HG03469 (cell line): ENCODE data around the gene PCDHGB2.
A peak's percentile ranks its signal among the peaks of the same experiment; 100 is the strongest.
"Not testable (repeated sequence)": the region's sequence is repeated elsewhere in the genome, so short reads cannot be mapped to it uniquely, and the experiment has no call there.

Experiments used
- ATAC-seq: cut with Tn5 transposase; IDR thresholded peaks from one replicate; pipeline ENCODE4 v1.9.1; 2021; ENCODE audit warnings: mild to moderate bottlenecking, moderate library complexity, moderate number of reproducible peaks; ENCODE audit not compliant: unreplicated experiment

Gene PCDHGB2

DNA sequence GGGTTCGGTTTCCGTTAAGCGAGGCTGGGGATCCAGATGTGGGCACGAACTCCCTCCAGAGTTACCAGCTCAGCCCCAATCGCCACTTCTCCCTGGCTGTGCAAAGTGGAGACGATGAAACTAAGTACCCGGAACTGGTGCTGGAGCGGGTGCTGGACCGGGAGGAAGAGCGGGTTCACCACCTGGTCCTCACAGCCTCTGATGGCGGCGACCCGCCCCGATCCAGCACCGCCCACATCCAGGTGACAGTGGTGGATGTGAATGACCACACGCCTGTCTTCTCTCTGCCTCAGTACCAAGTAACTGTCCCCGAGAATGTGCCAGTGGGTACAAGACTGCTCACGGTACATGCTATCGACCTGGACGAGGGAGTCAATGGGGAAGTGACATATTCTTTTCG is 23.6 kb downstream of the PCDHGB2 start:
- no peak for ATAC-seq

GRCh38 chr5:141384471-141385267 is 24.9 kb downstream of the PCDHGB2 start:
- ATAC-seq, result no peak

GRCh38 chr5:141387557-141388311 is 27.9 kb downstream of the PCDHGB2 start, which contains the start of gene PCDHGB4:
Gene PCDHGB4 (plus strand): TSS chr5:141387698. CDS start chr5:141387885, 187 bp downstream.
- peak; percentile 60 for ATAC-seq

DNA sequence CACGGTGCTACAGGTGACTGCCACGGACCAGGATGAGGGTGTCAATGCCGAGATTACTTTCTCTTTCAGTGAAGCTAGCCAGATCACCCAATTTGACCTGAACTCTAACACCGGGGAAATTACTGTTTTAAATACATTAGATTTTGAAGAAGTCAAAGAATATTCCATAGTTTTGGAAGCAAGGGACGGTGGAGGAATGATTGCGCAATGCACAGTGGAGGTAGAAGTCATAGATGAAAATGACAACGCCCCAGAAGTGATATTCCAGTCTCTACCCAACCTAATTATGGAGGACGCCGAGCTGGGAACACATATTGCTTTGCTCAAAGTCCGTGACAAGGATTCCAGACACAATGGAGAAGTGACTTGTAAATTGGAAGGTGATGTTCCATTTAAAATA is 28.9 kb downstream of the PCDHGB2 start:
- no peak for ATAC-seq

- ATAC-seq, result no peak
These were observed 29.6 kb downstream of the PCDHGB2 start for GRCh38 chr5:141389153-141390042.

DNA sequence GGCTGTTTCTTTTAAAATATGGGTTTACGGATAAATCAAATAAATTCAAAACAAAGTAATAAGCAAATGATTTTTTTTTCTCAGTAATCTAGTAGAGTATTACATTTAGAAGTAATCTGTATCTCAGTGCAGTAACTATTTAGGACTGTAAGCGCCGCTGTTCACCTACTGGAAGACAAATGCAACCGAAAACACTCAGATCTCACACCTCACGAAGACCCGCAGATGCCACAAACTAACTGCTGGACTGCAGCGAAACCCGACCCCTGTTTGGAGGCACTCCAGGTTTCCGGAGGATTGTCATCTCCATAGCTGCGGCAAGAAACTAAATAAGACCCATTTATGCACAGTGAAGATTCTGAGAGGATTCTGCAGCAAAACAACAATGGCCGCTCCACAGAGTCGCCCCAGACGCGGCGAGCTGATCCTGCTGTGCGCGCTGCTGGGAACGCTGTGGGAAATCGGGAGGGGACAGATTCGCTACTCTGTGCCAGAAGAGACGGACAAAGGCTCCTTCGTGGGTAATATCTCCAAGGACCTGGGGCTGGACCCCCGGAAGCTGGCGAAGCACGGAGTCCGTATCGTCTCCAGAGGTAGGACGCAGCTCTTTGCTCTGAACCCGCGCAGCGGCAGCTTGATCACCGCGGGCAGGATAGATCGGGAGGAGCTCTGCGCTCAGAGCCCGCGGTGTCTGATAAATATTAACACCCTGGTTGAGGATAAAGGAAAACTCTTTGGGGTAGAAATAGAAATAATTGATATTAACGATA is 32.8 kb downstream of the PCDHGB2 start, which contains the start of gene PCDHGA8:
PCDHGA8 (plus strand) TSS at position 205 of the 770 bp plus-strand sequence; CDS start at position 386, 181 bp downstream.
- ATAC-seq, result no peak

DNA sequence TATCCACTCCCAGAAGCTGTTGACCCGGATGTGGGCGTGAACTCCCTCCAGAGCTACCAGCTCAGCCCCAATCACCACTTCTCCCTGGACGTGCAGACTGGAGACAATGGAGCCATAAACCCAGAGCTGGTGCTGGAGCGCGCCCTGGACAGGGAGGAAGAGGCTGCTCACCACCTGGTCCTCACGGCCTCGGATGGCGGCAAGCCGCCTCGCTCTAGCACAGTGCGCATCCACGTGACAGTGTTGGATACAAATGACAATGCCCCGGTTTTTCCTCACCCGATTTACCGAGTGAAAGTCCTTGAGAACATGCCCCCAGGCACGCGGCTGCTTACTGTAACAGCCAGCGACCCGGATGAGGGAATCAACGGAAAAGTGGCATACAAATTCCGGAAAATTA is 33.5 kb downstream of the PCDHGB2 start:
- ATAC-seq, result no peak

GRCh38 chr5:141394401-141395187 is 34.8 kb downstream of the PCDHGB2 start:
- ATAC-seq, result not testable (repeated sequence)

DNA sequence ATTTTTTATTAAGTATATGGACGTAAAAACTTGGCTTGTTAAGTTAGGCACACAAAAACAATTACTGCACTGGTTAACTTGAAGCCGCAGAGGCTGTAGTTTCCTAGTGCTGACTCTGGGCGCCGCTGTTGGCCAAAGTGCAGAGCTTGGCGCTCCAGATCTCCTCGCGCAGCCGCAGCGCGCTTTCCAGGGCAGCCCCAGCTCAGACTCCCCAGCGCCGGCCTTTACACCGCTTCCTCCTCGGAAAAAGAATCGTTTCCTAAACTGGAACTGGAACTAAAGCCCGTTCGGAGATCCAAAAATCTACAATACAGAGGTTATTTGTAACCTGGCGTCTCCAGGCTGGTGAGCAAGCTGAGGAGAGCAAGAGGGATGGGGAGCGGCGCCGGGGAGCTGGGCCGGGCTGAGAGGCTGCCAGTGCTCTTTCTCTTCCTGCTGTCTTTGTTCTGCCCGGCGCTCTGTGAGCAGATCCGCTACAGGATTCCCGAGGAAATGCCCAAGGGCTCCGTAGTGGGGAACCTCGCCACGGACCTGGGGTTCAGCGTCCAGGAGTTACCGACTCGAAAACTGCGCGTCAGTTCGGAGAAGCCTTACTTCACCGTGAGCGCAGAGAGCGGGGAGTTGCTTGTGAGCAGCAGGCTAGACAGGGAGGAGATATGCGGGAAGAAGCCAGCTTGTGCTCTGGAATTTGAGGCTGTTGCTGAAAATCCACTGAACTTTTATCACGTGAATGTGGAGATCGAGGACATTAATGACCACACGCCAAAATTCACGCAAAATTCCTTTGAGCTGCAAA is 38.2 kb downstream of the PCDHGB2 start, which contains the start of gene PCDHGB5:
PCDHGB5 (plus strand) TSS at position 192 of the 796 bp plus-strand sequence; CDS start at position 373, 181 bp downstream.
- not testable (repeated sequence) for ATAC-seq

DNA sequence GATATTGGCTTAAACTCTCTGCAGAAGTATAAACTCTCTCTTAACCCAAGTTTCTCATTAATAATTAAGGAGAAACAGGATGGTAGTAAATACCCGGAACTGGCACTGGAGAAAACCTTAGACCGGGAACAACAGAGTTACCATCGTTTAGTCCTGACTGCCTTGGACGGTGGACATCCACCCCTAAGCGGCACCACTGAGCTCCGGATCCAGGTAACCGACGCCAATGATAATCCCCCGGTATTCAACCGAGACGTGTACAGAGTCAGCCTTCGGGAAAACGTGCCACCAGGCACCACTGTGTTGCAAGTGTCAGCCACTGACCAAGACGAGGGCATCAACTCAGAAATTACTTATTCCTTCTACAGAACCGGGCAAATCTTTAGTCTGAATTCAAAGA is 38.8 kb downstream of the PCDHGB2 start:
- ATAC-seq, result no peak

- no peak for ATAC-seq
These were observed 39.9 kb downstream of the PCDHGB2 start for GRCh38 chr5:141399555-141400258.

- ATAC-seq, result no peak
These were observed 42.9 kb downstream of the PCDHGB2 start, which contains the start of gene PCDHGA9 for GRCh38 chr5:141402553-141403243. Gene PCDHGA9 (plus strand): TSS chr5:141402778. CDS start chr5:141402953, 175 bp downstream.

DNA sequence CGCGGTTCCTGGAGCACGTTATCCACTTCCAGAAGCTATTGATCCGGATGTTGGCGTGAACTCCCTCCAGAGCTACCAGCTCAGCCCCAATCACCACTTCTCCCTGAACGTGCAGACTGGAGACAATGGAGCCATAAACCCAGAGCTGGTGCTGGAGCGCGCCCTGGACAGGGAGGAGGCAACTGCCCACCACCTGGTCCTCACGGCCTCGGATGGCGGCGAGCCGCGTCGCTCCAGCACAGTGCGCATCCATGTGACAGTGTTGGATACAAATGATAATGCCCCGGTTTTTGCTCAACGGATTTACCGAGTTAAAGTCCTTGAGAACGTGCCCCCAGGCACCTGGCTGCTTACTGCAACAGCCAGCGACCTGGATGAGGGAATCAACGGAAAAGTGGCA is 43.6 kb downstream of the PCDHGB2 start:
- no peak for ATAC-seq

DNA sequence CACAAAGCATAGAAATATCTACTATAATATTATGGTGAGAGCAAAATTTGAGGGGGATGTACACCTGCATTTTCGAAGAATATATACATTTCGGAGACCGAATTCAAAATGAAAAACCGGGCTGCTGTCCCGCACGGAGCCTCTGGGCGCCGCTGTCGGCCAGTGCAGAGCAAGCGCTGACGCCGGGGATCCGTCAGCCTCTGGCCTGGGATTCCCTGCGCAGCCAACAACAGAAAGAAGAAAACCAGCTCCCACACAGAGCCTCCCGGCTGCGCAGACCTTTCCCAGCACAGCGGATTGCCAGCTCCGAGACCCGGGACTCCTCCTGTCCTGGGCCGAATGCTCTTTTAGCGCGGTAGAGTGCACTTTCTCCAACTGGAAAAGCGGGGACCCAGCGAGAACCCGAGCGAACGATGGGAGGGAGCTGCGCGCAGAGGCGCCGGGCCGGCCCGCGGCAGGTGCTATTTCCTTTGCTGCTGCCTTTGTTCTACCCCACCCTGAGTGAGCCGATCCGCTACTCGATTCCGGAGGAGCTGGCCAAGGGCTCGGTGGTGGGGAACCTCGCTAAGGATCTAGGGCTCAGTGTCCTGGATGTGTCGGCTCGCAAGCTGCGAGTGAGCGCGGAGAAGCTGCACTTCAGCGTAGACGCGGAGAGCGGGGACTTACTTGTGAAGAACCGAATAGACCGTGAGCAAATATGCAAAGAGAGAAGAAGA is 48.2 kb downstream of the PCDHGB2 start, which contains the start of gene PCDHGB6:
PCDHGB6 (plus strand) TSS at position 232 of the 716 bp plus-strand sequence; CDS start at position 414, 182 bp downstream.
- not testable (repeated sequence) for ATAC-seq

DNA sequence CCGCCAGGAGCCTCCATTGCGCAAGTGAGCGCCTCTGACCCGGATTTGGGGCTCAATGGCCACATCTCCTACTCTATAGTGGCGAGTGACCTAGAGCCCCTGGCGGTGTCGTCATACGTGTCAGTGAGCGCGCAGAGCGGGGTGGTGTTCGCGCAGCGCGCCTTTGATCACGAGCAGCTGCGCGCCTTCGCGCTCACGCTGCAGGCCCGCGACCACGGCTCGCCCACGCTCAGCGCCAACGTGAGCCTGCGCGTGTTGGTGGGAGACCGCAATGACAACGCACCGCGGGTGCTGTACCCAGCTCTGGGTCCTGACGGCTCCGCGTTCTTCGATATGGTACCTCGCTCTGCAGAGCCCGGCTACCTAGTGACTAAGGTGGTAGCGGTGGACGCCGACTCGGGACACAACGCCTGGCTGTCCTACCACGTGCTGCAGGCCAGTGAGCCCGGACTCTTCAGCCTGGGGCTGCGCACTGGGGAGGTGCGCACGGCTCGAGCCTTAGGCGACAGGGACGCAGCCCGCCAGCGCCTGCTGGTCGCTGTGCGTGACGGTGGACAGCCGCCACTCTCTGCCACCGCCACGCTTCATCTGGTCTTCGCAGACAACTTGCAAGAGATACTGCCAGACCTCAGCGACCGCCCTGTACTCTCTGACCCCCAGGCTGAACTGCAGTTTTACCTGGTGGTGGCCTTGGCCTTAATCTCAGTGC is 50.0 kb downstream of the PCDHGB2 start:
- no peak for ATAC-seq

- no peak for ATAC-seq
These were observed 51.8 kb downstream of the PCDHGB2 start for GRCh38 chr5:141411575-141411974.
